Immature natural killer cell (primary cell): ENCODE results near the gene JAK3. TPM values are rescaled to one million over a fixed set of nuclear protein-coding genes. Genes with fewer than 3 reads are reported as not detected.
A peak's percentile ranks its signal among the peaks of the same experiment; 100 is the strongest.
"Not testable (repeated sequence)": the region's sequence is repeated elsewhere in the genome, so short reads cannot be mapped to it uniquely, and the experiment has no call there.

Experiments
- DNase-seq, 3 donors: peaks; one replicate each; pipeline ENCODE4 v3.0.0; 2022; ENCODE audit warnings: mixed read lengths in 1 of 3
- H3K27ac Mint-ChIP-seq, 6 donors: one replicate each; pipeline ENCODE4 v1.8.0; 2020; ENCODE audit warnings: mixed read lengths in 6 of 6, mild to moderate bottlenecking in 5 of 6, inconsistent platforms in 4 of 6, moderate library complexity in 3 of 6
- H3K27me3 Mint-ChIP-seq, 3 donors: one replicate each; pipeline ENCODE4 v1.8.0; 2020 to 2021; ENCODE audit warnings: low read depth in 3 of 3, mild to moderate bottlenecking in 3 of 3, mixed read lengths in 3 of 3, moderate library complexity in 3 of 3, inconsistent platforms in 1 of 3
- H3K36me3 Mint-ChIP-seq, 3 donors: one replicate each; pipeline ENCODE4 v1.8.0; 2020; ENCODE audit warnings: mixed read lengths in 3 of 3, inconsistent platforms in 2 of 3, mild to moderate bottlenecking in 2 of 3
- H3K4me1 Mint-ChIP-seq, 2 donors: one replicate each; pipeline ENCODE4 v1.8.0; 2020; ENCODE audit warnings: inconsistent platforms in 2 of 2, mild to moderate bottlenecking in 2 of 2, mixed read lengths in 2 of 2, moderate library complexity in 1 of 2
- H3K4me3 Mint-ChIP-seq, 5 donors: one replicate each; pipeline ENCODE4 v1.8.0; 2020; ENCODE audit warnings: mild to moderate bottlenecking in 5 of 5, mixed read lengths in 5 of 5, inconsistent platforms in 3 of 5, moderate library complexity in 3 of 5
- H3K9me3 Mint-ChIP-seq, 6 donors: one replicate each; pipeline ENCODE4 v1.8.0; 2020; ENCODE audit warnings: mild to moderate bottlenecking in 6 of 6, mixed read lengths in 6 of 6, inconsistent platforms in 4 of 6, moderate library complexity in 3 of 6
- polyA plus RNA-seq, 3 donors: library from polyadenylated mRNA; unstranded; fragments of 300-500 nt; fragmentation: Illumina TruSeq; gene quantifications; one replicate each; pipeline ENCODE4 v1.2.3, GENCODE V29; 2021

JAK3 gene
- polyA plus RNA-seq, 3 donors from 2014 or later = 43.5 to 79.8 (median 47.4) TPM

GRCh38 chr19:17826508-17827056 is 21.2 kb downstream of the JAK3 start:
- H3K4me3 Mint-ChIP-seq = no peak overlapping the region
- DNase-seq = no peak
- H3K36me3 Mint-ChIP-seq = peaks cover 5 to 13% (median 5%) of the 10 kb centered on the region in 3 donors
- no peaks in the 10 kb centered on the region for H3K9me3 Mint-ChIP-seq
- H3K27me3 Mint-ChIP-seq = peaks cover 0 to 2% (median 0%) of the 10 kb centered on the region in 3 donors
- H3K27ac Mint-ChIP-seq = no peak overlapping the region
- H3K4me1 Mint-ChIP-seq = peaks cover 4 to 5% of the 10 kb centered on the region in 2 donors

GRCh38 chr19:17824339-17824738 is 23.4 kb downstream of the JAK3 start:
- peak overlapping the region in 1 of 6 donors; percentile 62 for H3K27ac Mint-ChIP-seq
- peaks cover 5% of the 10 kb centered on the region in 3 donors for H3K36me3 Mint-ChIP-seq
- peaks cover 0 to 2% (median 0%) of the 10 kb centered on the region in 3 donors for H3K27me3 Mint-ChIP-seq
- H3K4me3 Mint-ChIP-seq = no peak overlapping the region
- DNase-seq = no peak
- H3K4me1 Mint-ChIP-seq = peaks cover 4 to 5% of the 10 kb centered on the region in 2 donors
- no peaks in the 10 kb centered on the region for H3K9me3 Mint-ChIP-seq

GRCh38 chr19:17821190-17821589 is 26.6 kb downstream of the JAK3 start, which contains the start of gene INSL3:
TSS of gene INSL3 (minus strand) at chr19:17821519. CDS start at chr19:17821506, 13 bp downstream.
- H3K36me3 Mint-ChIP-seq = no peaks in the 10 kb centered on the region
- DNase-seq = no peak
- H3K4me3 Mint-ChIP-seq = no peak within 1 kb of the TSS
- H3K4me1 Mint-ChIP-seq = no peaks in the 10 kb centered on the region
- H3K27ac Mint-ChIP-seq = no peak within 1 kb of the TSS
- H3K9me3 Mint-ChIP-seq = no peaks in the 10 kb centered on the region
- peaks cover 0 to 2% (median 0%) of the 10 kb centered on the region in 3 donors for H3K27me3 Mint-ChIP-seq

- Mint-ChIP-seq H3K27me3 (peaks cover 0 to 2% (median 0%) of the 10 kb centered on the region in 3 donors), H3K27ac (no peak overlapping the region), H3K36me3 (no peaks in the 10 kb centered on the region), H3K4me3 (no peak overlapping the region), H3K4me1 (no peaks in the 10 kb centered on the region), H3K9me3 (no peaks in the 10 kb centered on the region)
- no peak for DNase-seq
Observed at GRCh38 chr19:17817668-17818363, 30.0 kb downstream of the JAK3 start.

GRCh38 chr19:17812099-17812498 is 35.7 kb downstream of the JAK3 start:
- Mint-ChIP-seq H3K27me3 (peaks cover 0 to 2% (median 0%) of the 10 kb centered on the region in 3 donors), H3K9me3 (no peaks in the 10 kb centered on the region), H3K4me1 (peaks cover 0 to 2% of the 10 kb centered on the region in 2 donors), H3K36me3 (no peaks in the 10 kb centered on the region), H3K4me3 (no peak overlapping the region), H3K27ac (no peak overlapping the region)
- no peak for DNase-seq

- H3K27ac Mint-ChIP-seq = no peak overlapping the region
- peaks cover 0 to 2% (median 0%) of the 10 kb centered on the region in 3 donors for H3K27me3 Mint-ChIP-seq
- H3K4me3 Mint-ChIP-seq = no peak overlapping the region
- peaks cover 0 to 2% of the 10 kb centered on the region in 2 donors for H3K4me1 Mint-ChIP-seq
- H3K9me3 Mint-ChIP-seq = no peaks in the 10 kb centered on the region
- no peak for DNase-seq
- no peaks in the 10 kb centered on the region for H3K36me3 Mint-ChIP-seq
Observed at GRCh38 chr19:17811681-17812080, 36.1 kb downstream of the JAK3 start.

- Mint-ChIP-seq H3K36me3 (no peaks in the 10 kb centered on the region), H3K27me3 (peaks cover 0 to 2% (median 2%) of the 10 kb centered on the region in 3 donors), H3K4me1 (peaks cover 0 to 2% of the 10 kb centered on the region in 2 donors), H3K4me3 (no peak overlapping the region), H3K27ac (no peak overlapping the region), H3K9me3 (no peaks in the 10 kb centered on the region)
- no peak for DNase-seq
Observed at GRCh38 chr19:17811103-17811502, 36.7 kb downstream of the JAK3 start.

- peaks cover 8 to 10% of the 10 kb centered on the region in 2 donors for H3K4me1 Mint-ChIP-seq
- no peak overlapping the region for H3K27ac Mint-ChIP-seq
- no peaks in the 10 kb centered on the region for H3K9me3 Mint-ChIP-seq
- DNase-seq = no peak
- peaks cover 2 to 5% (median 2%) of the 10 kb centered on the region in 3 donors for H3K27me3 Mint-ChIP-seq
- peak overlapping the region in 3 of 5 donors; percentile 40 to 63 (median 51) for H3K4me3 Mint-ChIP-seq
- H3K36me3 Mint-ChIP-seq = no peaks in the 10 kb centered on the region
Observed at GRCh38 chr19:17807731-17808316, 40.0 kb downstream of the JAK3 start.

GRCh38 chr19:17806945-17807344 is 40.8 kb downstream of the JAK3 start:
- H3K27ac Mint-ChIP-seq = no peak overlapping the region
- H3K36me3 Mint-ChIP-seq = no peaks in the 10 kb centered on the region
- peaks cover 14 to 15% of the 10 kb centered on the region in 2 donors for H3K4me1 Mint-ChIP-seq
- no peak overlapping the region for H3K4me3 Mint-ChIP-seq
- no peaks in the 10 kb centered on the region for H3K9me3 Mint-ChIP-seq
- no peak for DNase-seq
- H3K27me3 Mint-ChIP-seq = peaks cover 2 to 7% (median 2%) of the 10 kb centered on the region in 3 donors

GRCh38 chr19:17805427-17805826 is 42.4 kb downstream of the JAK3 start:
- Mint-ChIP-seq H3K9me3 (no peaks in the 10 kb centered on the region), H3K36me3 (no peaks in the 10 kb centered on the region), H3K4me3 (no peak overlapping the region), H3K27ac (peak overlapping the region in 3 of 6 donors; percentile 15 to 35 (median 17)), H3K4me1 (peaks cover 14 to 15% of the 10 kb centered on the region in 2 donors), H3K27me3 (peaks cover 2 to 7% (median 2%) of the 10 kb centered on the region in 3 donors)
- no peak for DNase-seq

- H3K4me1 Mint-ChIP-seq = peaks cover 14 to 15% of the 10 kb centered on the region in 2 donors
- H3K4me3 Mint-ChIP-seq = peak overlapping the region; percentile 25 to 73 (median 58)
Observed at GRCh38 chr19:17803264-17803896, 44.4 kb downstream of the JAK3 start.

GRCh38 chr19:17802137-17802858 is 45.5 kb downstream of the JAK3 start:
- Mint-ChIP-seq H3K9me3 (no peaks in the 10 kb centered on the region), H3K27ac (peak overlapping the region in 1 of 6 donors; percentile 45), H3K4me1 (peaks cover 13 to 14% of the 10 kb centered on the region in 2 donors), H3K27me3 (peaks cover 0 to 7% (median 2%) of the 10 kb centered on the region in 3 donors), H3K36me3 (no peaks in the 10 kb centered on the region), H3K4me3 (peak overlapping the region in 3 of 5 donors; percentile 19 to 52 (median 34))
- DNase-seq = no peak

More at GRCh38 chr19:17803264-17803896, 44.4 kb downstream of the JAK3 start:
- Mint-ChIP-seq H3K9me3 (no peaks in the 10 kb centered on the region), H3K27me3 (peaks cover 2 to 7% (median 2%) of the 10 kb centered on the region in 3 donors), H3K27ac (peak overlapping the region in 3 of 6 donors; percentile 12 to 62 (median 49)), H3K36me3 (no peaks in the 10 kb centered on the region)
- DNase-seq = no peak

GRCh38 chr19:17798599-17798998 is 49.2 kb downstream of the JAK3 start:
- H3K27ac Mint-ChIP-seq, H3K36me3 Mint-ChIP-seq, DNase-seq, H3K4me3 Mint-ChIP-seq, H3K9me3 Mint-ChIP-seq: not testable (repeated sequence)
- peaks cover 9 to 15% (median 14%) of the 10 kb centered on the region in 3 donors for H3K27me3 Mint-ChIP-seq
- peaks cover 13 to 14% of the 10 kb centered on the region in 2 donors for H3K4me1 Mint-ChIP-seq
